ENCODE measurements around the gene TMEM33. TPM values are rescaled to one million over a fixed set of nuclear protein-coding genes. Genes with fewer than 3 reads are reported as not detected.

Gene TMEM33
- total RNA-seq, 1 experiment from 2014 or later, result 82.4 TPM

DNA sequence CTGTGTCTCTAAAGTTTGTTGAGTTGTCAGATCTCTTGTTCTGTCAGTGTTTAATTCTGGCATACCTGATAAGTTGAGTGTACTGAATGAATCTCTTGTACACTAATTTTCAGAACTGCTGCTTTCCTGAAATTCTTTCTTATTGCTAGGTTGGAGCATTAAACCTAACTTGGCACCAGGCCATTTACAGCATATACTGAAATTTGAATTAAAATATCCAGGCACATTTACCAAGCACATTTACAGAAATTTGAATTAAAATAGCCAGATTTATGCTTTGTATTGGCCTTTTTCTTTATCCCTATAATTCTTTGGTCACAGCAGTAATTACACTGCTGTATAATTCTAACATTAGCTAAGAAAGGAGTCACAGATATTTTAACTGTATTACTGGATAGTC, 8.9 kb downstream of the TMEM33 start:
- Histone ChIP-seq H3K27me3 (ENCODE audit: insufficient read depth, low read length) (no peaks in the 10 kb centered on the region), H3K4me3 (replicated peaks in 1 of 2; ENCODE audit: low read depth in 1 of 2, low read length in 2 of 2) (no peak overlapping the region), H3K9me3 (ENCODE audit: control insufficient read depth in 1 of 2, insufficient read depth in 1 of 2, low read depth in 1 of 2, low read length in 2 of 2) (no peaks in the 10 kb centered on the region), H3K27ac (ENCODE audit: low read depth, low read length) (no peak overlapping the region), H4K20me1 (ENCODE audit: insufficient read depth) (peaks cover 7% of the 10 kb centered on the region; the same call in 1 of the 2 replicates), H3K4me2 (ENCODE audit: low read length) (no peak overlapping the region), H3K36me3 (ENCODE audit: control insufficient read depth in 1 of 2, insufficient read depth in 2 of 2, low read length in 2 of 2) (peaks cover 24 to 27% of the 10 kb centered on the region in 2 experiments), H3K9ac (ENCODE audit: low read length) (no peak overlapping the region), H2AFZ (ENCODE audit: low read depth, low read length, poor library complexity, severe bottlenecking) (no peak overlapping the region), H3K9me2 (ENCODE audit: insufficient read depth) (no peaks in the 10 kb centered on the region), H3K4me1 (ENCODE audit: control insufficient read depth in 1 of 2, insufficient read depth in 2 of 2, low read length in 2 of 2) (no peaks in the 10 kb centered on the region), H3K79me2 (ENCODE audit: insufficient read depth, low read length) (peaks cover 92% of the 10 kb centered on the region)
- DNase-seq (ENCODE audit: low read depth, low spot score), result no peak
- ATAC-seq, result no peak
- CTCF ChIA-PET, result no interaction called here
- POLR2A ChIA-PET, result no interaction called here
- no peak for TF ChIP-seq SIN3A (IDR thresholded peaks at IDR 0.05; ENCODE audit: low read depth)
- no peak for TF ChIP-seq EZH2 (IDR thresholded peaks at IDR 0.05)
- no peak for TF ChIP-seq SRF (IDR thresholded peaks at IDR 0.05; ENCODE audit: low read depth)
- TF ChIP-seq, protein P1, sequence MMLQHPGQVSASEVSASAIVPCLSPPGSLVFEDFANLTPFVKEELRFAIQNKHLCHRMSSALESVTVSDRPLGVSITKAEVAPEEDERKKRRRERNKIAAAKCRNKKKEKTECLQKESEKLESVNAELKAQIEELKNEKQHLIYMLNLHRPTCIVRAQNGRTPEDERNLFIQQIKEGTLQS (IDR thresholded peaks at IDR 0.05), result no peak
- TF ChIP-seq YY1 (IDR thresholded peaks at IDR 0.05; ENCODE audit: extremely low read depth, insufficient replicate concordance, low read depth, low read length), result no peak
- TF ChIP-seq EGR1 (IDR thresholded peaks at IDR 0.05; ENCODE audit: low read depth), result no peak
- TF ChIP-seq POLR2AphosphoS5 (IDR thresholded peaks at IDR 0.05; ENCODE audit: low read depth, low read length), result no peak
- no peak for TF ChIP-seq POLR2A (IDR thresholded peaks at IDR 0.05; ENCODE audit: borderline replicate concordance, extremely low read depth, insufficient read depth, insufficient read length)
- no peak for TF ChIP-seq TCF7L2 (IDR thresholded peaks at IDR 0.05; ENCODE audit: borderline replicate concordance, extremely low read depth, insufficient read depth, insufficient read length)
- TF ChIP-seq ZNF274 (IDR thresholded peaks at IDR 0.05; ENCODE audit: low read depth, low read length), result no peak
- TF ChIP-seq, protein P2, sequence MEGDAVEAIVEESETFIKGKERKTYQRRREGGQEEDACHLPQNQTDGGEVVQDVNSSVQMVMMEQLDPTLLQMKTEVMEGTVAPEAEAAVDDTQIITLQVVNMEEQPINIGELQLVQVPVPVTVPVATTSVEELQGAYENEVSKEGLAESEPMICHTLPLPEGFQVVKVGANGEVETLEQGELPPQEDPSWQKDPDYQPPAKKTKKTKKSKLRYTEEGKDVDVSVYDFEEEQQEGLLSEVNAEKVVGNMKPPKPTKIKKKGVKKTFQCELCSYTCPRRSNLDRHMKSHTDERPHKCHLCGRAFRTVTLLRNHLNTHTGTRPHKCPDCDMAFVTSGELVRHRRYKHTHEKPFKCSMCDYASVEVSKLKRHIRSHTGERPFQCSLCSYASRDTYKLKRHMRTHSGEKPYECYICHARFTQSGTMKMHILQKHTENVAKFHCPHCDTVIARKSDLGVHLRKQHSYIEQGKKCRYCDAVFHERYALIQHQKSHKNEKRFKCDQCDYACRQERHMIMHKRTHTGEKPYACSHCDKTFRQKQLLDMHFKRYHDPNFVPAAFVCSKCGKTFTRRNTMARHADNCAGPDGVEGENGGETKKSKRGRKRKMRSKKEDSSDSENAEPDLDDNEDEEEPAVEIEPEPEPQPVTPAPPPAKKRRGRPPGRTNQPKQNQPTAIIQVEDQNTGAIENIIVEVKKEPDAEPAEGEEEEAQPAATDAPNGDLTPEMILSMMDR (IDR thresholded peaks at IDR 0.05 in 2 of 3, conservative IDR thresholded peaks at IDR 0.05 in 1 of 3; ENCODE audit: borderline replicate concordance in 1 of 3, insufficient read depth in 1 of 3, low read depth in 2 of 3, low read length in 2 of 3), result no peak
- no peak for TF ChIP-seq ELF1 (IDR thresholded peaks at IDR 0.05; ENCODE audit: borderline replicate concordance, low read depth)
- TF ChIP-seq, protein P3, sequence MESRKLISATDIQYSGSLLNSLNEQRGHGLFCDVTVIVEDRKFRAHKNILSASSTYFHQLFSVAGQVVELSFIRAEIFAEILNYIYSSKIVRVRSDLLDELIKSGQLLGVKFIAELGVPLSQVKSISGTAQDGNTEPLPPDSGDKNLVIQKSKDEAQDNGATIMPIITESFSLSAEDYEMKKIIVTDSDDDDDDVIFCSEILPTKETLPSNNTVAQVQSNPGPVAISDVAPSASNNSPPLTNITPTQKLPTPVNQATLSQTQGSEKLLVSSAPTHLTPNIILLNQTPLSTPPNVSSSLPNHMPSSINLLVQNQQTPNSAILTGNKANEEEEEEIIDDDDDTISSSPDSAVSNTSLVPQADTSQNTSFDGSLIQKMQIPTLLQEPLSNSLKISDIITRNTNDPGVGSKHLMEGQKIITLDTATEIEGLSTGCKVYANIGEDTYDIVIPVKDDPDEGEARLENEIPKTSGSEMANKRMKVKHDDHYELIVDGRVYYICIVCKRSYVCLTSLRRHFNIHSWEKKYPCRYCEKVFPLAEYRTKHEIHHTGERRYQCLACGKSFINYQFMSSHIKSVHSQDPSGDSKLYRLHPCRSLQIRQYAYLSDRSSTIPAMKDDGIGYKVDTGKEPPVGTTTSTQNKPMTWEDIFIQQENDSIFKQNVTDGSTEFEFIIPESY (IDR thresholded peaks at IDR 0.05; ENCODE audit: extremely low read depth, insufficient replicate concordance, low read length), result no peak
- no peak for TF ChIP-seq JUND (IDR thresholded peaks at IDR 0.05)
- TF ChIP-seq CEBPB (IDR thresholded peaks at IDR 0.05; ENCODE audit: low read depth), result no peak
- no peak for TF ChIP-seq RAD21 (IDR thresholded peaks at IDR 0.05; ENCODE audit: low read depth)
- TF ChIP-seq, protein P4, sequence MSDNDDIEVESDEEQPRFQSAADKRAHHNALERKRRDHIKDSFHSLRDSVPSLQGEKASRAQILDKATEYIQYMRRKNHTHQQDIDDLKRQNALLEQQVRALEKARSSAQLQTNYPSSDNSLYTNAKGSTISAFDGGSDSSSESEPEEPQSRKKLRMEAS (IDR thresholded peaks at IDR 0.05), result no peak
- TF ChIP-seq, protein P5, sequence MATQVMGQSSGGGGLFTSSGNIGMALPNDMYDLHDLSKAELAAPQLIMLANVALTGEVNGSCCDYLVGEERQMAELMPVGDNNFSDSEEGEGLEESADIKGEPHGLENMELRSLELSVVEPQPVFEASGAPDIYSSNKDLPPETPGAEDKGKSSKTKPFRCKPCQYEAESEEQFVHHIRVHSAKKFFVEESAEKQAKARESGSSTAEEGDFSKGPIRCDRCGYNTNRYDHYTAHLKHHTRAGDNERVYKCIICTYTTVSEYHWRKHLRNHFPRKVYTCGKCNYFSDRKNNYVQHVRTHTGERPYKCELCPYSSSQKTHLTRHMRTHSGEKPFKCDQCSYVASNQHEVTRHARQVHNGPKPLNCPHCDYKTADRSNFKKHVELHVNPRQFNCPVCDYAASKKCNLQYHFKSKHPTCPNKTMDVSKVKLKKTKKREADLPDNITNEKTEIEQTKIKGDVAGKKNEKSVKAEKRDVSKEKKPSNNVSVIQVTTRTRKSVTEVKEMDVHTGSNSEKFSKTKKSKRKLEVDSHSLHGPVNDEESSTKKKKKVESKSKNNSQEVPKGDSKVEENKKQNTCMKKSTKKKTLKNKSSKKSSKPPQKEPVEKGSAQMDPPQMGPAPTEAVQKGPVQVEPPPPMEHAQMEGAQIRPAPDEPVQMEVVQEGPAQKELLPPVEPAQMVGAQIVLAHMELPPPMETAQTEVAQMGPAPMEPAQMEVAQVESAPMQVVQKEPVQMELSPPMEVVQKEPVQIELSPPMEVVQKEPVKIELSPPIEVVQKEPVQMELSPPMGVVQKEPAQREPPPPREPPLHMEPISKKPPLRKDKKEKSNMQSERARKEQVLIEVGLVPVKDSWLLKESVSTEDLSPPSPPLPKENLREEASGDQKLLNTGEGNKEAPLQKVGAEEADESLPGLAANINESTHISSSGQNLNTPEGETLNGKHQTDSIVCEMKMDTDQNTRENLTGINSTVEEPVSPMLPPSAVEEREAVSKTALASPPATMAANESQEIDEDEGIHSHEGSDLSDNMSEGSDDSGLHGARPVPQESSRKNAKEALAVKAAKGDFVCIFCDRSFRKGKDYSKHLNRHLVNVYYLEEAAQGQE (IDR thresholded peaks at IDR 0.05; ENCODE audit: low read depth), result no peak
- no TSS peak for BruUV-seq (replicated peaks)
- RAD21 ChIA-PET (ENCODE audit: low non-redundant PET in 1 of 2, low total read pairs in 2 of 2, uncharacterized antibody in 2 of 2, unreplicated experiment in 2 of 2), result no interaction called here
- intact Hi-C loops (cut with micrococcal nuclease), result no loop called here

All from HCT116 (cell line).